ENCODE measurements around the gene SPX. TPM values are rescaled to one million over a fixed set of nuclear protein-coding genes. Genes with fewer than 3 reads are reported as not detected.

SPX gene
- total and polyA plus RNA-seq, 9 donors = 0.16 to 1.1 (median 0.23) TPM; not detected in 3

DNA sequence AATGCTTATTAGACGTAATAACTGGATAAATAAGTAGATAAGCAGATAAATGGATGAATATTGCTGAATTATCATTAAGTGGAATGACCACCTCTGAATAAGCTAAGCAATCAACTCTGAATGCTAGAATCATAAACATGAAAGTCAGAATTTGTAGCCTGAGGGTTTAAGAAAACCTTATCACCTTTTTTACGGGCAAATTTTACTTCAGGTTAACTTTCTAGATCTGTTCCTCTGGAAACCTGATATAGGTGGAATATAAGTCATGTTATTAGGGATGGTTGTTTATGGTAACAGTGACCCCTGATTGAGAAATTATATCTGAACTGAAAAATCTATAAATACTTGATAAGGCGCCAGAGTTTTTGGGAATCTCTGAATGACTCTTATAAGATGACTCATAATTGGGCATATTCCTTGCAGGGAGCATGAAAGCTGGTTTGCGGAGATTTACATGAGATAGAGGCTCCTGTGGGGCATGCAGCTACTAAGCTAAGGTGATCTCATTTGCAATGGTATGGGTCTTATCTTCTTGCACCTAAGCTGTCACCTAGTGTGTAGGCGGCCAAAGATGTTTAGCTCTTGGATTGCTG lies 12.1 kb downstream of the SPX start:
- WGBS, 3 donors = 89 to 93% (median 91%) methylated on average over 5 of the region's 5 CpGs
- H3K27ac ChIP-seq = no peak overlapping the region
- H3K36me3 ChIP-seq = no peaks in the 10 kb centered on the region
- intact Hi-C loops (cut with DNase I) = no loop called here
- TF ChIP-seq, protein P1, sequence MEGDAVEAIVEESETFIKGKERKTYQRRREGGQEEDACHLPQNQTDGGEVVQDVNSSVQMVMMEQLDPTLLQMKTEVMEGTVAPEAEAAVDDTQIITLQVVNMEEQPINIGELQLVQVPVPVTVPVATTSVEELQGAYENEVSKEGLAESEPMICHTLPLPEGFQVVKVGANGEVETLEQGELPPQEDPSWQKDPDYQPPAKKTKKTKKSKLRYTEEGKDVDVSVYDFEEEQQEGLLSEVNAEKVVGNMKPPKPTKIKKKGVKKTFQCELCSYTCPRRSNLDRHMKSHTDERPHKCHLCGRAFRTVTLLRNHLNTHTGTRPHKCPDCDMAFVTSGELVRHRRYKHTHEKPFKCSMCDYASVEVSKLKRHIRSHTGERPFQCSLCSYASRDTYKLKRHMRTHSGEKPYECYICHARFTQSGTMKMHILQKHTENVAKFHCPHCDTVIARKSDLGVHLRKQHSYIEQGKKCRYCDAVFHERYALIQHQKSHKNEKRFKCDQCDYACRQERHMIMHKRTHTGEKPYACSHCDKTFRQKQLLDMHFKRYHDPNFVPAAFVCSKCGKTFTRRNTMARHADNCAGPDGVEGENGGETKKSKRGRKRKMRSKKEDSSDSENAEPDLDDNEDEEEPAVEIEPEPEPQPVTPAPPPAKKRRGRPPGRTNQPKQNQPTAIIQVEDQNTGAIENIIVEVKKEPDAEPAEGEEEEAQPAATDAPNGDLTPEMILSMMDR (IDR thresholded peaks at IDR 0.05) = no peak
- no peak for TF ChIP-seq EP300 (IDR thresholded peaks at IDR 0.05)
- TF ChIP-seq POLR2A (IDR thresholded peaks at IDR 0.05) = no peak
- no peaks in the 10 kb centered on the region for H3K27me3 ChIP-seq
- no peaks in the 10 kb centered on the region for H3K9me3 ChIP-seq
- no peaks in the 10 kb centered on the region for H3K4me1 ChIP-seq (ENCODE audit: insufficient read depth)
- no peak overlapping the region for H3K4me3 ChIP-seq
- no peak for DNase-seq

DNA sequence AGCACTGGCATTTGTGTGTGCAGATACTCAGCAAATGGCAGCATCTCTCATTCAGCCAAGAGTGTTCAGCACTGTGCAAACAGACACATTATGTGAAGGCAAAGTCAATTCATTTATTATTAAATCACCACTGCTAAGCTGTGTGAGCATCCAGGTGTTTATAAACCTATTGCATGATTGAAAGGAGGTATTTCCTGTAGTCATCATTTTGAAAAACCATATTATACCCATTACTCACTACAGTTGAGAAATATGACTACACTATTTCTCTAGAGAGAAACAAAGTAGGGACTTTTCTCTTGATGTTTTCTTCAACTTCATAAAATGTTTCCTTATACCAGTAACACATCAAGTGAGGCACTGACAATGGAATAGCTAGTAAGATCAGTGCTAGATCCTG lies 13.7 kb downstream of the SPX start:
- DNase-seq = no peak
- no peaks in the 10 kb centered on the region for H3K9me3 ChIP-seq
- no peak overlapping the region for H3K27ac ChIP-seq
- H3K36me3 ChIP-seq = no peaks in the 10 kb centered on the region
- no peak overlapping the region for H3K4me3 ChIP-seq
- intact Hi-C loops (cut with DNase I) = no loop called here
- TF ChIP-seq EP300 (IDR thresholded peaks at IDR 0.05) (no peak), POLR2A (IDR thresholded peaks at IDR 0.05) (no peak)
- TF ChIP-seq, protein P1 (IDR thresholded peaks at IDR 0.05) = no peak
- no peaks in the 10 kb centered on the region for H3K4me1 ChIP-seq (ENCODE audit: insufficient read depth)
- H3K27me3 ChIP-seq = no peaks in the 10 kb centered on the region

DNA sequence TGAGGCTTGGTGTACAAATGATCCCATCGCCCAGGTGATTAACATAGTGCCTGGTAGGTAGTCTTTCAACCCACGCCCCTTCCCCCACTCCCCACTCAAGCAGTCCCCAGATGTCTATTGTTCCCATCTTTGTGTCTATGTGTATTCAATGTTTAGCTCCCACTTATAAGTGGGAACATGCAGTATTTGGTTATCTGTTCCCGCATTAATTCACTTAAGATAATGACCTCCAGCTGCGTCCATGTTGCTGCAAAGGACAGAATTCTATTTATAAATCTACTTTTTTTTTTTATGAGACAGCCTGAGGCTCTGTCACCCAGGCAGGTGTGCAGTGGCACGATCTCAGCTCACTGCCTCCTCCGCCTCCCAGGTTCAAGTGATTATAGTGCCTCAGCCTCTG lies 15.7 kb downstream of the SPX start:
- no peak overlapping the region for H3K27ac ChIP-seq
- intact Hi-C loops (cut with DNase I) = no loop called here
- no peak overlapping the region for H3K4me3 ChIP-seq
- no peak for DNase-seq
- no peaks in the 10 kb centered on the region for H3K9me3 ChIP-seq
- WGBS, 3 donors = 79 to 87% (median 80%) methylated on average over 6 of the region's 6 CpGs
- H3K4me1 ChIP-seq (ENCODE audit: insufficient read depth) = no peaks in the 10 kb centered on the region
- H3K36me3 ChIP-seq = no peaks in the 10 kb centered on the region
- no peaks in the 10 kb centered on the region for H3K27me3 ChIP-seq
- no peak for TF ChIP-seq POLR2A (IDR thresholded peaks at IDR 0.05)
- TF ChIP-seq EP300 (IDR thresholded peaks at IDR 0.05) = no peak
- TF ChIP-seq, protein P1 (IDR thresholded peaks at IDR 0.05) = no peak

DNA sequence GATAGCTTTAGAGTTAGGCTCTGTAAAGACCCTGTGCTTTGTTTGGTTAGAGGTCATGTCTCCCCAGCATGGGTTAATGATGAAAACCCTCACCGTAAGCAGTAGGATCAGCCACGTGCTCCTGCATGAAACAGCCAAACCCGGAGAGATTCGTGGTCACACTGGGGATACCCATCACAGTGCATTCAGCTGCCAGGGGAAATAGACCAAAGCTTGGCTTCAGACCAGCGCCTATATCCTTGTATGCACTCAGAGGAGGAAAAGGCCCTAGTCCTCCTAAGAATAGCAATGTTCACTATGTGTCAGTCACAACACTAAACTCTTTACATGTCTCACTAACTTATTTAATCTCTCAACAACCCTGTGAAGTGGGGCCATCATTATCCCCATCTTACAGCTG lies 16.3 kb downstream of the SPX start:
- Histone ChIP-seq H3K27ac (no peak overlapping the region), H3K36me3 (no peaks in the 10 kb centered on the region), H3K4me3 (no peak overlapping the region), H3K4me1 (ENCODE audit: insufficient read depth) (no peaks in the 10 kb centered on the region), H3K27me3 (no peaks in the 10 kb centered on the region), H3K9me3 (no peaks in the 10 kb centered on the region)
- DNase-seq = no peak
- intact Hi-C loops (cut with DNase I) = no loop called here
- WGBS, 3 donors = 71 to 73% (median 72%) methylated on average over 5 of the region's 5 CpGs
- TF ChIP-seq EP300 (IDR thresholded peaks at IDR 0.05) (no peak), POLR2A (IDR thresholded peaks at IDR 0.05) (no peak)
- TF ChIP-seq, protein P1 (IDR thresholded peaks at IDR 0.05) = no peak

All from ovary (tissue), 9 donors.